Caco-2 (cell line): Measurements from ENCODE around the gene KLHL26. TPM values are rescaled to one million over a fixed set of nuclear protein-coding genes. Genes with fewer than 3 reads are reported as not detected.
A peak's percentile ranks its signal among the peaks of the same experiment; 100 is the strongest.

Experiments
- BruUV-seq: library from RNA; stranded (reverse); fragments of 400-500 nt; replicated peaks from 2 replicates; lab custom pipeline; 2021; lab: Mats Ljungman, UMichigan
- CTCF ChIA-PET: fragments of 300-600 bp; sonication (Branson Sonifier 250); formaldehyde crosslinking; loops from one replicate; lab custom pipeline; 2022; ENCODE audit warnings: antibody characterized with exemption; lab: Charles Lee
- POLR2A ChIA-PET: fragments of 300-600 bp; sonication (Branson Sonifier 250); formaldehyde crosslinking; loops from one replicate; lab custom pipeline; 2022; ENCODE audit warnings: antibody characterized with exemption; lab: Charles Lee
- DNase-seq, 2 experiments: peaks; one replicate each; pipeline versions ENCODE4 v3.0.0 to v3.0.0-alpha.2; 2020 to 2022
- H3K27me3 ChIP-seq: replicated peaks from 2 replicates; pipeline ENCODE4 v1.6.0; 2011; ENCODE audit warnings: low read length; ENCODE audit not compliant: control insufficient read depth, insufficient read depth
- H3K36me3 ChIP-seq: 2 replicates; pipeline ENCODE4 v1.5.1; 2011; ENCODE audit warnings: low read length; ENCODE audit not compliant: control insufficient read depth, insufficient read depth
- H3K4me1 ChIP-seq: fragments of 250-450 bp; sonication (Bioruptor Pico); 2 replicates; pipeline ENCODE4 v1.5.1; 2020; ENCODE audit warnings: mild to moderate bottlenecking
- H3K4me3 ChIP-seq: 2 replicates; pipeline ENCODE4 v1.5.1; 2011; ENCODE audit warnings: low read depth, mild to moderate bottlenecking, control low read depth, low read length
- H3K9me3 ChIP-seq: fragments of 250-450 bp; sonication (Bioruptor Pico); 2 replicates; pipeline ENCODE4 v1.5.1; 2020; ENCODE audit warnings: mild to moderate bottlenecking, moderate library complexity
- H3K27ac Mint-ChIP-seq: one replicate; pipeline ENCODE4 v1.8.0; 2022; ENCODE audit warnings: mixed read lengths; ENCODE audit not compliant: unreplicated experiment
- H3K27me3 Mint-ChIP-seq: one replicate; pipeline ENCODE4 v1.8.0; 2022; ENCODE audit warnings: mixed read lengths; ENCODE audit not compliant: insufficient read depth, unreplicated experiment
- H3K36me3 Mint-ChIP-seq: one replicate; pipeline ENCODE4 v1.8.0; 2022; ENCODE audit warnings: mild to moderate bottlenecking, mixed read lengths; ENCODE audit not compliant: insufficient read depth, unreplicated experiment
- H3K4me1 Mint-ChIP-seq: one replicate; pipeline ENCODE4 v1.8.0; 2022; ENCODE audit warnings: low read depth, mixed read lengths; ENCODE audit not compliant: unreplicated experiment
- H3K4me3 Mint-ChIP-seq: one replicate; pipeline ENCODE4 v1.8.0; 2022; ENCODE audit warnings: mild to moderate bottlenecking, moderate library complexity, mixed read lengths; ENCODE audit not compliant: unreplicated experiment
- H3K9me3 Mint-ChIP-seq: one replicate; pipeline ENCODE4 v1.8.0; 2022; ENCODE audit warnings: mixed read lengths; ENCODE audit not compliant: unreplicated experiment
- intact Hi-C: fragments of 100-400 bp; cut with micrococcal nuclease; formaldehyde crosslinking; loops from one replicate; pipeline ENCODE4 v1.10.0; 2022; ENCODE audit not compliant: unreplicated experiment
- total RNA-seq: library from RNA; stranded (reverse); gene quantifications from 2 replicates; pipeline ENCODE4 v1.2.3, GENCODE V29; 2022
- TF ChIP-seq, protein P1 (sequence below), 2 experiments: fragments of 200-600 bp in 1 of 2; IDR thresholded peaks; 1 replicate in 1 of 2; 2 replicates in 1 of 2; pipeline versions ENCODE4 v1.5.1 to v1.8.0; 2011 to 2022; ENCODE audit warnings: antibody characterized with exemption in 1 of 2, control low read depth in 1 of 2, inconsistent platforms in 1 of 2, low read depth in 1 of 2, low read length in 1 of 2, mild to moderate bottlenecking in 1 of 2, moderate library complexity in 1 of 2; ENCODE audit not compliant: insufficient read depth in 1 of 2, severe bottlenecking in 1 of 2, unreplicated experiment in 1 of 2

The KLHL26 gene
- total RNA-seq, 1 experiment from 2014 or later = 9.8 TPM

- H3K36me3 ChIP-seq = no peaks in the 10 kb centered on the region
- Mint-ChIP-seq H3K27ac (no peak overlapping the region), H3K4me3 (peak overlapping the region; percentile 70), H3K4me1 (peaks cover 13% of the 10 kb centered on the region), H3K36me3 (no peaks in the 10 kb centered on the region), H3K27me3 (peaks cover 33% of the 10 kb centered on the region), H3K9me3 (no peaks in the 10 kb centered on the region)
- no TSS peak for BruUV-seq
- intact Hi-C loops = no loop called here
- TF ChIP-seq, protein P1, sequence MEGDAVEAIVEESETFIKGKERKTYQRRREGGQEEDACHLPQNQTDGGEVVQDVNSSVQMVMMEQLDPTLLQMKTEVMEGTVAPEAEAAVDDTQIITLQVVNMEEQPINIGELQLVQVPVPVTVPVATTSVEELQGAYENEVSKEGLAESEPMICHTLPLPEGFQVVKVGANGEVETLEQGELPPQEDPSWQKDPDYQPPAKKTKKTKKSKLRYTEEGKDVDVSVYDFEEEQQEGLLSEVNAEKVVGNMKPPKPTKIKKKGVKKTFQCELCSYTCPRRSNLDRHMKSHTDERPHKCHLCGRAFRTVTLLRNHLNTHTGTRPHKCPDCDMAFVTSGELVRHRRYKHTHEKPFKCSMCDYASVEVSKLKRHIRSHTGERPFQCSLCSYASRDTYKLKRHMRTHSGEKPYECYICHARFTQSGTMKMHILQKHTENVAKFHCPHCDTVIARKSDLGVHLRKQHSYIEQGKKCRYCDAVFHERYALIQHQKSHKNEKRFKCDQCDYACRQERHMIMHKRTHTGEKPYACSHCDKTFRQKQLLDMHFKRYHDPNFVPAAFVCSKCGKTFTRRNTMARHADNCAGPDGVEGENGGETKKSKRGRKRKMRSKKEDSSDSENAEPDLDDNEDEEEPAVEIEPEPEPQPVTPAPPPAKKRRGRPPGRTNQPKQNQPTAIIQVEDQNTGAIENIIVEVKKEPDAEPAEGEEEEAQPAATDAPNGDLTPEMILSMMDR (IDR thresholded peaks at IDR 0.05; ENCODE audit: insufficient read depth in 1 of 2, low read depth in 1 of 2, low read length in 1 of 2, severe bottlenecking in 1 of 2, unreplicated experiment in 1 of 2) = no peak
- no peaks in the 10 kb centered on the region for H3K9me3 ChIP-seq
- no peak for DNase-seq
- CTCF ChIA-PET = interaction anchor here (1.0 kb wide), 1 partner anchor 92 kb away, joined by 3 read pairs; no protein-coding TSS in a partner anchor
- peaks cover 14% of the 10 kb centered on the region for H3K27me3 ChIP-seq
- H3K4me1 ChIP-seq = peaks cover 36% of the 10 kb centered on the region
- POLR2A ChIA-PET = no interaction called here
- peak overlapping the region; percentile 30 for H3K4me3 ChIP-seq
Measured at GRCh38 chr19:18612051-18612771, 24.6 kb upstream of the KLHL26 start.

- Mint-ChIP-seq H3K9me3 (no peaks in the 10 kb centered on the region), H3K4me3 (peak within 1 kb of the TSS; percentile 70), H3K27ac (no peak within 1 kb of the TSS), H3K27me3 (peaks cover 30% of the 10 kb centered on the region), H3K4me1 (peaks cover 13% of the 10 kb centered on the region), H3K36me3 (no peaks in the 10 kb centered on the region)
- peak within 1 kb of the TSS; percentile 30 for H3K4me3 ChIP-seq
- no TSS peak for BruUV-seq
- DNase-seq = no peak
- H3K27me3 ChIP-seq = peaks cover 12% of the 10 kb centered on the region
- ChIA-PET POLR2A (no interaction called here), CTCF (interaction anchor here (0.6 to 1.0 kb wide), 2 partner anchors 16 to 93 kb away, joined by 3 to 5 read pairs; no protein-coding TSS in a partner anchor)
- no peaks in the 10 kb centered on the region for H3K9me3 ChIP-seq
- H3K36me3 ChIP-seq = no peaks in the 10 kb centered on the region
- peaks cover 28% of the 10 kb centered on the region for H3K4me1 ChIP-seq
- TF ChIP-seq, protein P1 (IDR thresholded peaks at IDR 0.05; ENCODE audit: insufficient read depth in 1 of 2, low read depth in 1 of 2, low read length in 1 of 2, severe bottlenecking in 1 of 2, unreplicated experiment in 1 of 2) = no peak
- intact Hi-C loops = no loop called here
Measured at GRCh38 chr19:18612772-18613588, 23.8 kb upstream of the KLHL26 start, which contains the start of gene TMEM59L. TSS of gene TMEM59L (plus strand) at chr19:18612870. CDS start at chr19:18612959, 89 bp downstream.

GRCh38 chr19:18613589-18614234 is 23.1 kb upstream of the KLHL26 start:
- no peak overlapping the region for H3K4me3 ChIP-seq
- H3K27me3 Mint-ChIP-seq = peaks cover 25% of the 10 kb centered on the region
- POLR2A ChIA-PET = no interaction called here

More at GRCh38 chr19:18613589-18614234, 23.1 kb upstream of the KLHL26 start:
- intact Hi-C loops = no loop called here
- CTCF ChIA-PET = no interaction called here
- Mint-ChIP-seq H3K27ac (no peak overlapping the region), H3K4me3 (peak overlapping the region; percentile 70), H3K36me3 (no peaks in the 10 kb centered on the region), H3K9me3 (no peaks in the 10 kb centered on the region), H3K4me1 (peaks cover 13% of the 10 kb centered on the region)
- no peaks in the 10 kb centered on the region for H3K9me3 ChIP-seq
- TF ChIP-seq, protein P1 (IDR thresholded peaks at IDR 0.05; ENCODE audit: insufficient read depth in 1 of 2, low read depth in 1 of 2, low read length in 1 of 2, severe bottlenecking in 1 of 2, unreplicated experiment in 1 of 2) = no peak
- no peaks in the 10 kb centered on the region for H3K36me3 ChIP-seq
- H3K27me3 ChIP-seq = peaks cover 11% of the 10 kb centered on the region
- DNase-seq = no peak
- BruUV-seq = no TSS peak
- H3K4me1 ChIP-seq = peaks cover 27% of the 10 kb centered on the region
